GM06990 (cell line): ENCODE data around the gene ARL6IP5.

Source experiments
- DNase-seq: peaks from one replicate; pipeline ENCODE4 v3.0.0-alpha.2; 2011; ENCODE audit not compliant: insufficient read length; ENCODE audit errors: extremely low read depth
- H3K27me3 ChIP-seq: replicated peaks from 2 replicates; pipeline ENCODE4 v1.6.0; 2011; ENCODE audit warnings: low read length; ENCODE audit not compliant: control insufficient read depth, insufficient read depth
- H3K36me3 ChIP-seq: 2 replicates; pipeline ENCODE4 v1.5.1; 2011; ENCODE audit warnings: low read length; ENCODE audit not compliant: control insufficient read depth, insufficient read depth
- H3K4me3 ChIP-seq: replicated peaks from 2 replicates; pipeline ENCODE4 v1.5.1; 2011; ENCODE audit warnings: low read depth, mild to moderate bottlenecking, control low read depth, low read length
- CTCF ChIP-seq: IDR thresholded peaks from 2 replicates; pipeline ENCODE4 v1.5.1; 2011; ENCODE audit warnings: low read length, control low read depth, mild to moderate bottlenecking, inconsistent platforms; ENCODE audit not compliant: insufficient read depth, poor library complexity, severe bottlenecking

Gene ARL6IP5

GRCh38 chr3:69104586-69104985 lies 19.8 kb downstream of the ARL6IP5 start:
- TF ChIP-seq CTCF = no peak
- H3K4me3 ChIP-seq = no peak overlapping the region
- H3K27me3 ChIP-seq = no peaks in the 10 kb centered on the region
- peaks cover 11% of the 10 kb centered on the region for H3K36me3 ChIP-seq
- DNase-seq = no peak

- no peaks in the 10 kb centered on the region for H3K27me3 ChIP-seq
- no peak for DNase-seq
- H3K36me3 ChIP-seq = peaks cover 11% of the 10 kb centered on the region
- TF ChIP-seq CTCF = no peak
- no peak overlapping the region for H3K4me3 ChIP-seq
These were observed 20.6 kb downstream of the ARL6IP5 start for GRCh38 chr3:69105320-69105719.

GRCh38 chr3:69107841-69108240 lies 23.1 kb downstream of the ARL6IP5 start:
- Histone ChIP-seq H3K4me3 (no peak overlapping the region), H3K36me3 (peaks cover 5% of the 10 kb centered on the region), H3K27me3 (no peaks in the 10 kb centered on the region)
- no peak for DNase-seq
- no peak for TF ChIP-seq CTCF

- no peak overlapping the region for H3K4me3 ChIP-seq
- DNase-seq = no peak
- no peaks in the 10 kb centered on the region for H3K27me3 ChIP-seq
- peaks cover 5% of the 10 kb centered on the region for H3K36me3 ChIP-seq
- no peak for TF ChIP-seq CTCF
These were observed 24.1 kb downstream of the ARL6IP5 start for GRCh38 chr3:69108811-69109210.

GRCh38 chr3:69110941-69111546 lies 26.3 kb downstream of the ARL6IP5 start:
- no peak overlapping the region for H3K4me3 ChIP-seq
- no peaks in the 10 kb centered on the region for H3K36me3 ChIP-seq
- TF ChIP-seq CTCF = no peak
- H3K27me3 ChIP-seq = no peaks in the 10 kb centered on the region
- DNase-seq = no peak

- no peaks in the 10 kb centered on the region for H3K27me3 ChIP-seq
- H3K36me3 ChIP-seq = no peaks in the 10 kb centered on the region
- H3K4me3 ChIP-seq = no peak overlapping the region
- DNase-seq = no peak
- TF ChIP-seq CTCF = no peak
These were observed 28.8 kb downstream of the ARL6IP5 start for GRCh38 chr3:69113536-69113935.
